Kidney glomerular epithelial cell (primary cell): Measurements from ENCODE around the gene C16orf89.

Experiments
- DNase-seq: peaks from one replicate; lab custom pipeline; 2025; lab: John Stamatoyannopoulos, UW

C16orf89 gene

DNA sequence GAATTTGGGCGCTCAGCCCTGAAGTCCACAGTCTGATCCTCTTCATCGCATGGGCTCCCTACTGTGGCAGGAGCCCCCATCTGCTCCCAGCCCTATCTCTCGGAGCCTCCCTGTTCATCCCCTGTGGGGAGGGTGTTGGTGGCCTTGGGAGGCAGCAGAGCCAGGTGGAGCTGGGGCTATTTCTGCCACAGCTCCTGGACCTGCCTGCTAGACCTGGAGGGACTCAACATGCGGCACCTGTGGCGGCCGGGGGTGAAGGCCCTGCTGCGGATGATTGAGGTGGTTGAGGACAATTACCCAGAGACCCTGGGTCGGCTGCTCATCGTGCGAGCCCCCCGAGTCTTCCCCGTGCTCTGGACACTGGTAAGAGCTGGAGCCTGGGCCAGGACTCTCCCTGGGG is 62.5 kb downstream of the C16orf89 start:
- DNase-seq = no peak

DNA sequence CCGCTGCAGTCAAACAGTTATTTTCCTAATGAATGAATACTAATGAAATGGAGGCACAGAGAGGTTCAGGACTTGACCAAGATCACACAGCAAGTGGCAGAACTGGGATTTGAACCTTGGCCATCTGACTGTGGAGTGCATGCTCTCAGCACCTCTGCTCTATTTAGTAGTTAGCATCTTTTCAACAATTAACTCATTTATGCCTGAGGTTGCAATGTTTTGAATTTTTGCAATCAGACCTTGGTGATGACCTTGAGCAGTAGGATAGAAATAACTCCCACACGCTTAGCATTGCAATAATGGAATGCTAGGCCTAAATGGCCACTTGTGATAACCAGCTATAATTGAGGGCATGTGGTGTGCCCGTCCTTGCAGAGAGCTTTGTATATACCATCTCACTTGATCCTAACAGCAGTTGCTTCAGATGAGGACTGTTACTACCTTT is 63.0 kb downstream of the C16orf89 start:
- no peak for DNase-seq

DNA sequence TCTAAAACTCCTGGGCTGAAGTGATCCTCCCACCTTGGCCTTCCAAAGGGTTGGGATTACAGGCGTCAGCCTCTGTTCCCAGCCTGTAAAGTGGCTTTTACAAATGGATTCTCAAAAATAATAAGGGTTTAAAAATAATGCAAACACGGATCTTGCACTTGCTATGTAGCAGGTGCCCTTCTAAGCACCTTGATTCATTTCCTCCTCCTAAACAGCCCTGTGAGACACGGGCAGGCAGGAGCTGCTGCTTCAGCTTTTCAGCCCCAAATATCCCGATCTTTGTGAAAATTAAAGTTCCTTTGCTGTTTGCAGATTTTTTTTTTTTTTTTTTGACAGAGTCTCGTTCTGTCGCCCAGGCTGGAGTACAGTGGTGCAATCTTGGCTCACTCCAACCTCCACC is 63.8 kb downstream of the C16orf89 start:
- no peak for DNase-seq

DNA sequence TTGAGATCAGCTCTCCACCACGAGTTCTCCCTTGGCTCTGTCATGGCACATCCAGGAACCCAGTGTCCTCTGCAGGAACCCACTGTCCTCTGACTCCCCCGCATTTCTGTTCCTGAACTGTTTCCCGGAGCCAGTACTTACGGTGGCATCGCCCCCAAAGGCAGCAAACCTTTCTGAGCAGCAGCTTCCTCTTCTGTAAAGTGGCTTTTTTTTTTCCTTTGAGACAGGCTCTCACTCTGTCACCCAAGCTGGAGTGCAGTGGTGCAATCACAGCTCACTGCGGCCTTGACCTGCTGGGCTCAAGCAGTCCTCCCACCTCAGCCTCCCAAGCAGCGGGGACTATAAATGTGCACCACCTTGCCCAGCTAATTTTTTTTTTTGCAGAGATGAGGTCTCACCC is 64.2 kb downstream of the C16orf89 start:
- no peak for DNase-seq

DNA sequence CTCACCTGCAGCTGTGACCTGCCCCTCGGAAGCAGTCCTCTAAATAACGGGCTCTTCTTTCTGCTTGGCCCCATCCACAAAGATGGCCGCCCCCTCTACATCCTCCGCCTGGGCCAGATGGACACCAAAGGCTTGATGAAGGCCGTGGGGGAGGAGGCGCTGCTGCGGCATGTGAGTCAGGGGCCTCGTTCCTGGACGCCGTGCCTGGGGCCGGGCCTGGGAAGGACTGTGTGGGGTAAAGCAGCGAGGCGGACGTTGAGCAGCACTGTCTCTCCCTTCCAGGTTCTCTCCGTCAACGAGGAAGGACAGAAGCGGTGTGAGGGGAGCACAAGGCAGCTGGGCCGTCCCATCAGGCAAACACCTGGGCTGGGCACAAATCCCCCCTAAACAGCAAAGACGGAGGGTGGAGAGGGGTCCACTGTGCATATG is 65.2 kb downstream of the C16orf89 start:
- no peak for DNase-seq

DNA sequence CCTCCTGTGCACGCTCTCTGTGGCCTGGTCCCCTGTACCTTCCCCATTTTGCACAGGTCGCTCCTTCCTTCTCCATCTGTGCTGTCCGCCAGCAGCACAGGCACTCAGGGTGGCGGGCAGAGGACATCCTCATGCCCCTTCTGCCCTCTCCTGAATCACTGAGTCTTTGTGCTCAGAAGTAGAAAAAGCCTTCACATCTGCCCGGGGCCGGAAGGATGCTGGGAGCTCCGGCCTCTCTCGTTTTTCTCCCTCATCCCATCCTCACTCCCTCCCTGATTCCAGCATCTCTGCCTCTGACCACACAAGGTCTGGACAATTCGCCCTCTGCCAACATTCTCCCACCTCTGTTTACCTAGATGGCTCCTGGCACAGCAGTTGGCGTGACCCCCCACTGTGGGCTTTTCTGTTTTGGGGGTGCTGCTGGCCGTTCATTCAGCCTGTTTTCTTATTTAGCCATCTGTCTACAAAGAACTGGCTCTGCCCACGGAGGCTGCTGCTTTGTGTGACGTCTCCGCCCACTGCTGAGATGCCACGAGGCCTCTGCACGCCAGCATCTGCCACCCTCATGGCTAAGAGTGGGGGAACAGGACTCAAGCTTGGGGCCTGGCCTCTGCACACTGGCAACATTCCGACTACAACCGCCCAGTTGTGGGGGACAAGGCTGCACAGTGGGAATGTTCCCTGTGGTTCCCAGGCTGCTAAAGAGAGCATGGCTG is 70.9 kb downstream of the C16orf89 start:
- DNase-seq = no peak
